Endothelial cell of hepatic sinusoid (primary cell): ENCODE results near the gene UPK3A.
"Not testable (repeated sequence)": the region's sequence is repeated elsewhere in the genome, so short reads cannot be mapped to it uniquely, and the experiment has no call there.

Experiments used
- in situ Hi-C: cut with HindIII; loops from 2 replicates; pipeline ENCODE4 v1.10.0; 2017; ENCODE audit warnings: low sequenced_read_pairs

UPK3A gene

DNA sequence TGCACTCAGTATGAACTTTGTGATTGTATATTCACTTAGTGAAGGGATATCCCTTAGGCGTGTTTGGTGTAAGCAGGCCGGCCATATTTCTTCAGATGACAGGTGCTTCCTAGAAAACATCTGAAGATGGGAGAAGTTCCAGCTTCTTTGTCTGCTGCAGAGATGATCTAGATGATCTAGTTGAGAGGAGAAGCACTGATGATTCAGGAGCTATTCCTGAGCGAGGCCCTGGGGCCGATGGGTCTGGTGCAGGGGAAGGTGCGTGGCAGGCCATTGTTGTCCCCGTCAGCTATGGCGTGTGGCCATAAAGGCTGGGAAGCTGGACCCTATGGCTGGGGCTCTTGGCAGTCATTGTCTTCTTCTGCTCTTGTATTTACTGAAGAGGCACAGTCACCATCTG lies 38.9 kb downstream of the UPK3A start:
- in situ Hi-C loops = no loop called here

- in situ Hi-C loops = no loop called here
Measured at GRCh38 chr22:45324311-45324711, 39.6 kb downstream of the UPK3A start.

DNA sequence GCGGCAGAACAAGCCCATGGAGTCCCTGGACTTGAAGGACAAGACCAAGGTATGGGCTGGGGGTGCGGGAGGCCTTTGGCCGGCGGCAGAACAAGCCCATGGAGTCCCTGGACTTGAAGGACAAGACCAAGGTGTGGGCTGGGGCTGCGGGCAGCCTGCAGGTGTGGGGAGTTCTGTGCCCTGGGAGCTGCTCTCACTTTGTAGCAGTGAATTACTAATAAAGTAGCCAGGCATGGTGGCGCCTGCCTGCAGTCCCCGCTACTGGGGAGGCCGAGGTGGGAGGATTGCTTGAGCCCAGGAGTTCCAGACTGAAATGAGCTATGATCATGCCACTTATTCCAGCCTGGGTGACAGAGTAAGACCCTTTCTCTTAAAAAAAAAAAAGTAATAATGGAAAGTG lies 43.5 kb downstream of the UPK3A start:
- in situ Hi-C loops = not testable (repeated sequence)

GRCh38 chr22:45328822-45329529 lies 44.2 kb downstream of the UPK3A start:
- in situ Hi-C loops = no loop called here

GRCh38 chr22:45329530-45329936 lies 44.8 kb downstream of the UPK3A start:
- in situ Hi-C loops = no loop called here

- in situ Hi-C loops = loop anchor here (10.0 kb wide), 1 partner anchor 146 kb away; no protein-coding TSS in a partner anchor
Measured at GRCh38 chr22:45330548-45330947, 45.8 kb downstream of the UPK3A start.

DNA sequence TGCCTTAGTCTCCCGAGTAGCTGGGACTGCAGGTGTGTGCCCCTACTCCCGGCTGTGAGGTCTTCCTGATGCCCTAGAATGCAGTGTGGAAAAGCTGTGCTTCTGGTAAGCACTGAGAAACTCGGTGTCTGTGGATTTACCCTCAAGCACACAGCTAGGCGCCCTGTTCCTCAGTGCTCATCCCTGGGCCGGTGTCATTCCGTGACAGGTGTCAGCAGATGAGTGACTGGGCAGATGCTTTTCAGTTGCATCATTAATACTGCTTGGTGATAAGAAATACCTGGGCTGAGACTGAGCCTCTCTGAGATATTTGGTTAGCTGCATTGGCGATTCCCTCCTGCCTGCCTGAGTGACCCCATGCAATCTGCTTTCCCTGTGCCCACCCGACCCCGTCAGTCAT lies 46.7 kb downstream of the UPK3A start:
- in situ Hi-C loops = loop anchor here (10.0 kb wide), 1 partner anchor 147 kb away; no protein-coding TSS in a partner anchor

GRCh38 chr22:45332001-45332400 lies 47.3 kb downstream of the UPK3A start:
- in situ Hi-C loops = loop anchor here (10.0 kb wide), 1 partner anchor 147 kb away; no protein-coding TSS in a partner anchor

GRCh38 chr22:45334068-45334467 lies 49.3 kb downstream of the UPK3A start:
- in situ Hi-C loops = loop anchor here (10.0 kb wide), 1 partner anchor 149 kb away; no protein-coding TSS in a partner anchor

GRCh38 chr22:45334528-45334927 lies 49.8 kb downstream of the UPK3A start:
- in situ Hi-C loops = loop anchor here (10.0 kb wide), 1 partner anchor 150 kb away; no protein-coding TSS in a partner anchor

DNA sequence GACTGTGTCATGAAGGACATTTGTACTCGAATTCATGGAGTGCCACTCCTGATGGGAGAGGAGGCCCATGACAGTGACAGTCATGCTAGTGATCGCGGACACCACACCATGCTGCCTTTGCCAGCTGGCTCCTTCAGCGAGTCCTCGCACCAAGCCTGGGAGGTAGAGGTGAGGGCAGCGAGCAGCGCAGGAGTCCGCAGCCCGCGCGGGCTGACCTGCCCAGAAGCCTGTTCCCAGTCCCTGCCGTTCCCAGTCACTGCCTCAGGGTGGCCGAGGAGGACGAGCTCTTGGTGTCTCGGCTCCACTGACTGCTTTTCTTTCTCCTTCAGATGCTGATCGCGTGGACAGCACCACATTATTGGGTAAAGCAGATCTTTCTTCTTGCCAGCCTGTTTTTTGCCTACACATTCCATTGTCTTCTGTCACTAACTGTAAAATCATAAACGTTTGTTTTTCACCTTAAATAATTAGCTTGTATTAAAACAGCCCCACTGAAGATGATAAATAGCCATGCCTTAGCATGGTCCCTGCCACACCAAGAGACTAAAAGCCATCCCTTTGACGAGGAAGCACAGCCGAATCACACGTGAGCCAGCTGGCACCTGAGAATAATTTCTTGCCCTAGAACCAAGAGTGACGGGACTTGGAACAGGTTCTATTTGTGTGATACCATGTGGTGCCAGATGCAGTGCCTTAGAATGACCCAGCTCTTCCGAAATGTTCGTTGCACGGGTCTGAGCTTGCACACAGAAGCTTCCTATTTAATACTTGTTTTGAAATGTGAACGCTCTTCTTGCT lies 50.5 kb downstream of the UPK3A start:
- in situ Hi-C loops = loop anchor here (5.0 to 10.0 kb wide), 2 partner anchors 58 to 150 kb away; no protein-coding TSS in a partner anchor

DNA sequence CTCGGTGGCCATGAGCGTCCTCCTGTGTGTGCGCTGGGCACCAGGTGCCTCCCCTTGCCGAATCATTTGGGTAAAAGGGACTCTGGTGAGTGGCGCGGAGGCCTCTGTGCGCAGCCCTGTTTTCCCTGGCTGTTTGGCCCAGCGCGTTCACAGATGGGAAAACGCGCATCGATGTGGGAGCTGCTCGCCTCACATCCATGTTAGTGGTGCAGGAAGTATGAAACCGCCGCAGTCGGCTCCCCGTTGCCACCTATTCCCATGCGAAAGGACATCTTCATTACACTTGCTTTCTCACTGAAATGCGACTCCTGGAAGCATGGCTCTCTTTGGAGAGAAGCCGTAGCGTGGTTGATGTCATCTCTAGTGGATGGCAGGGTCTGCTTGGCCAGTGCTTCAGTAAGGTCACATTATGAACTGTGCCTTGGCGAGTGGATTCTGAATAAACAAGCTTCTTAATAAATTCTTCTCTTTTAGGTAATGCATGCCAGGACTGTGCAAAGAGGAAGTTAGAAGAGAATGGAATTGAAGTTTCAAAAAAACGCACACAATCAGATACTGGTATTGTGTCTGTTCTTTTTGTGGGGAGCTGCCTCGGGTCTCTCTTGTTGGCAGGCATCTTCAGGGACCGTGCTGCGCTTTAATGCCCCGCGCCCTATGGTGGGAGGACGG lies 51.2 kb downstream of the UPK3A start:
- in situ Hi-C loops = loop anchor here (5.0 to 10.0 kb wide), 2 partner anchors 59 to 151 kb away; no protein-coding TSS in a partner anchor

GRCh38 chr22:45336971-45337431 lies 52.3 kb downstream of the UPK3A start:
- in situ Hi-C loops = loop anchor here (5.0 to 10.0 kb wide), 2 partner anchors 60 to 152 kb away; no protein-coding TSS in a partner anchor

DNA sequence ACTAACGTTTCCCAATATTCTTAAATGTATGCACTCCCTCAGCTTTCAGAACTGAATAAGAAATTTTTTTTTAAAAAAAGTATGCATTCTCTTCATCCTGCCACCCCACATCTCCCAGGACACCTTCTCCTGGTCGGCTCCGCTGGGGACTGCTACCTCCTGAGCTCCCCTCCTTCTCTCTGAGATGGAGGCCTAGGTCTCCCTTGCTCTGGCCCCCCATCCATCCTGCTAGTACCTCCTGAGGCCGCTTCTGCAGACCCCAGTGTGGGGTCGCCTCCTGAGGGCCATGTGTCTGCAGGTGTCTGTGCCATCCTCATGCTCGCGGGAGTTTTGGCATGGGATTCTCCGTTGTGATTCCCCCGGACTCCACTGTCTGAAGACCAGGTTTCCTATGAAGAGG lies 52.8 kb downstream of the UPK3A start:
- in situ Hi-C loops = loop anchor here (5.0 to 10.0 kb wide), 2 partner anchors 60 to 153 kb away; no protein-coding TSS in a partner anchor

DNA sequence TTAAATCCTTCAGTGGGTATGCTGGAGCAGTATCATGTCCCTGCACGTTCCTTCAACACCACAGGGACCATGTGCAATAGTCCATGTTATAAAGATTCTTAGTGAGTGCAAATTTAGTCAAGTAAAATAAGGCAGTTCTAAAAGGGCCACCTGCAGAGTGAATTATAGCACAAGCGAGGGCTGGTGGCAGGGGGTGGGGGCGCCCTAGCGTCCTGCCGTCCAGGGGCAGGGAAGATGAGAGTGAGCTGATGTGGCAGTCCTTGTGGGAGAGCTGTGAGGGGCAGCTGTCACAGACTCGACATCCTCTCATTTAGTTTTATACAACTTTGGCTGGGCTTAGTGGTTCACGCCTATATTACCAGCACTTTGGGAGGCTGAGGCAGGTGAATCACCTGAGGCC lies 54.0 kb downstream of the UPK3A start:
- in situ Hi-C loops = loop anchor here (5.0 to 10.0 kb wide), 2 partner anchors 61 to 154 kb away; no protein-coding TSS in a partner anchor

- in situ Hi-C loops = no loop called here
Measured at GRCh38 chr22:45340323-45340722, 55.6 kb downstream of the UPK3A start.

- in situ Hi-C loops = no loop called here
Measured at GRCh38 chr22:45341498-45341897, 56.7 kb downstream of the UPK3A start.

GRCh38 chr22:45343143-45343542 lies 58.4 kb downstream of the UPK3A start:
- in situ Hi-C loops = no loop called here

GRCh38 chr22:45344334-45344733 lies 59.6 kb downstream of the UPK3A start:
- in situ Hi-C loops = no loop called here
